ENCODE results near the gene NCOA1. TPM values are rescaled to one million over a fixed set of nuclear protein-coding genes. Genes with fewer than 3 reads are reported as not detected.

Gene NCOA1
- total RNA-seq, 1 donor from 2014 or later, result 11.0 TPM

DNA sequence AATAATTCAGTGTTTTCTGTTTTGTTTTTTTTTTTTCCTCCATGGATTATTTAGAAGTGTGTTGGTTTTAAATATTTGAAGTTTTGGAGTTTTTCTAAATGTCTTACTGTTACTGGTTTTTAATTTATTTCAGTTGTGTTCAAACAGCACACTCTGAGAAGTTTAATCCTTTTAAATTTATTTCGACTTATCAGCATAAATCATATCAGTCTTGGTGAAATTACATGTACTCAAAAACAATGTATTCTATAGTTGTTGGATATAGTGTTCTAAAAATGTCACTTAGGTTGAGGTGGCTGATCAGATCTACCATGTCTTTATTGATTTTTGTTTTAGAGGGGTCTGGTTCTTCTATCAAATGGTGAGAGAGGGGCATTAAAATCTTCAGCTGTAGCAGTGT lies 134.7 kb downstream of the NCOA1 start:
- DNase-seq (ENCODE audit: low read depth), result no peak
- no peak overlapping the region for H3K4me3 ChIP-seq (ENCODE audit: low read depth, low read length)
- TF ChIP-seq, protein P1, sequence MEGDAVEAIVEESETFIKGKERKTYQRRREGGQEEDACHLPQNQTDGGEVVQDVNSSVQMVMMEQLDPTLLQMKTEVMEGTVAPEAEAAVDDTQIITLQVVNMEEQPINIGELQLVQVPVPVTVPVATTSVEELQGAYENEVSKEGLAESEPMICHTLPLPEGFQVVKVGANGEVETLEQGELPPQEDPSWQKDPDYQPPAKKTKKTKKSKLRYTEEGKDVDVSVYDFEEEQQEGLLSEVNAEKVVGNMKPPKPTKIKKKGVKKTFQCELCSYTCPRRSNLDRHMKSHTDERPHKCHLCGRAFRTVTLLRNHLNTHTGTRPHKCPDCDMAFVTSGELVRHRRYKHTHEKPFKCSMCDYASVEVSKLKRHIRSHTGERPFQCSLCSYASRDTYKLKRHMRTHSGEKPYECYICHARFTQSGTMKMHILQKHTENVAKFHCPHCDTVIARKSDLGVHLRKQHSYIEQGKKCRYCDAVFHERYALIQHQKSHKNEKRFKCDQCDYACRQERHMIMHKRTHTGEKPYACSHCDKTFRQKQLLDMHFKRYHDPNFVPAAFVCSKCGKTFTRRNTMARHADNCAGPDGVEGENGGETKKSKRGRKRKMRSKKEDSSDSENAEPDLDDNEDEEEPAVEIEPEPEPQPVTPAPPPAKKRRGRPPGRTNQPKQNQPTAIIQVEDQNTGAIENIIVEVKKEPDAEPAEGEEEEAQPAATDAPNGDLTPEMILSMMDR (conservative IDR thresholded peaks at IDR 0.05; ENCODE audit: low read depth, low read length), result no peak

DNA sequence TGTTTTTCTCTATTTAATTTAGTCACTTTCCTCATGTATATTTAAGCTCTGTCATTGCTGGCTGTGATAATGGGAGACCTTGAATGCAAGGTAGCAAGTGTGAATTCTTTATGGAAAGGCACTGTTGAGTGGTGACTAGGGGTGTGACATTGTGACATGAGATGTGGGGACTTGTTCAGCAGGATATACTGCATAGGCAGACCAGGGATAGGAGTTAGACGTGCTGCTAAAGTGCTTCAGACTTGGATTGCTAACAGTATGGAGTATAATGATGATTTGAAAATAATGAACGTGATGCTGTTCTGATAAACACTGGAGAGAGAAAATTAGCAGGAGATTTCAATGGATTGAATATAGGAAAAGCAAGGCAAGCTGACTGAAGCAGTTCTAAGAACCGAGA lies 135.1 kb downstream of the NCOA1 start:
- TF ChIP-seq, protein P1 (conservative IDR thresholded peaks at IDR 0.05; ENCODE audit: low read depth, low read length), result no peak
- DNase-seq (ENCODE audit: low read depth), result no peak
- H3K4me3 ChIP-seq (ENCODE audit: low read depth, low read length), result no peak overlapping the region

DNA sequence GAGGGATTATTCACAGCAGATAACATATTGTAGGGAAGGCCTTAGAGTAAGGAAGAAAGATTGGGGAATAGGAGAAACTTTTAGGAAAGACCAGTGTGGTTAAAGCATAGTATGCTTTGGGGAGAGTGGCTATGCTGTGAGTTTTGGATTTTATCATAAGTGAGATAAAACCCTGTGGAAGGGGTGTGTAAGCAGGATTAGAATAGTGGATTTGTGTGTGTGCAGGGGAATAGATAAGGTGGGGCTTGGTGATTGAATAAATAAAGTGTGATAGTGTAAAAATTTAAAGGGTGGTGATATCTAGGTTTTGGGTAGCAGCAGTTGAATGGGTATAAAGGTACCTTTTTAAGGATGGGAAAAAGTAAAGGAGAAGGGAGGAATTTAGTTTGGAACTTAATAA lies 137.7 kb downstream of the NCOA1 start:
- TF ChIP-seq, protein P1 (conservative IDR thresholded peaks at IDR 0.05; ENCODE audit: low read depth, low read length), result no peak
- no peak overlapping the region for H3K4me3 ChIP-seq (ENCODE audit: low read depth, low read length)
- no peak for DNase-seq (ENCODE audit: low read depth)

DNA sequence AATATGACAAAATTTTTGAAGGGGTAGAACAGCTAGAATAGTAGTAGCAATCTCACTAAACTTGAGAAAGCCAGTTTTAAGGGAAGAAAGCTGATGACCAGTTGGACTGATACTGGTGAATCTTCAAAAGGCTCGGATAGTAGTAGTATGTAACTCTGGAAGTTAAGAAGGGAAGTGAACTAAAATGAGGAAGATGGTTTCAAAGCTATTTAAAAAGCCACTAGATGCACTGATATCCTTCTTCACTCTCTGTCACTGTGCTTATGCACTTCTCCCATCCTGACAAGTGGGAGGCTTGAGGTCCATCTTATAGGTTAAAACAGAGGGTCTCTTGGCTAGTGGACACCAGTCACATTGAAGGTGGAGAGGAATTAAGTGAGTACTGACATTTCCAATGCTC lies 141.1 kb downstream of the NCOA1 start:
- no peak overlapping the region for H3K4me3 ChIP-seq (ENCODE audit: low read depth, low read length)
- TF ChIP-seq, protein P1 (conservative IDR thresholded peaks at IDR 0.05; ENCODE audit: low read depth, low read length), result no peak
- DNase-seq (ENCODE audit: low read depth), result no peak

DNA sequence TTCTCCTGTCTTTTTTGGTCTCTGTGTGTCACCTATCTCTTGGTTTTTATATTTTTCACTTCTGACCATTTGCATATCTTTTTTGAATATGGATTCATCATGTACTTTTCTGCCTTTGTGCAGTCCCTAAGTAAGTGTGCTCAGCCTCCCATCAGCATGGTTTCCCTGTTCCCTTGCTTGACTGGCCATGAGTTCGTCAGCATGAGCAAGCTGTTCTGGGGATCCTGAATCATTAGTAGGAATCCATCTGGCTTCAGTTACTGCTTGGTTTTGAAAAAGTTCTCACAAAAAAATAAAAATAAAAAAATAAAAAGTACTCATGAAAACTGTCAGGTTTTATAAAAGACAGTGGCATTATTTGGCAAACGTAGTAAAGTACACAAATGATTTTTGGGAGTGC lies 144.1 kb downstream of the NCOA1 start:
- DNase-seq (ENCODE audit: low read depth), result peak; percentile 20
- TF ChIP-seq, protein P1 (conservative IDR thresholded peaks at IDR 0.05; ENCODE audit: low read depth, low read length), result no peak
- no peak overlapping the region for H3K4me3 ChIP-seq (ENCODE audit: low read depth, low read length)

DNA sequence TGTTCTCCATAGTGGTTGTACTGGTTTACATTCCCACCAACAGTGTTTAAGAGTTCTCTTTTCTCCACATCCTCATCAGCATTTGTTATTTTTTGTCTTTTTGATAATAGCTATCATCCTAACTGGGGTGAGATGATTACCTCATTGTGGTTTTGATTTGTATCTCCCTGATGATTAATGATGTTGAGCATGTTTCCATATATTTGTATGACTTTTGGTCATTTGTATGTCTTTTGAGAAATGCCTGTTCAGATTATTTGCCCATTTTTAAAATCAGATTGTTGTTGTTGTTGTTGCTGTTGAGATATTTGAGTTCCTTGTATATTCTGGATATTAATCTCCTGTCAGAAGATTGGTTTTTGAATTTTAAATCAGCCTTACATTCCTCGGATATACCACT lies 147.5 kb downstream of the NCOA1 start:
- H3K4me3 ChIP-seq (ENCODE audit: low read depth, low read length), result no peak overlapping the region
- TF ChIP-seq, protein P1 (conservative IDR thresholded peaks at IDR 0.05; ENCODE audit: low read depth, low read length), result no peak
- DNase-seq (ENCODE audit: low read depth), result no peak

DNA sequence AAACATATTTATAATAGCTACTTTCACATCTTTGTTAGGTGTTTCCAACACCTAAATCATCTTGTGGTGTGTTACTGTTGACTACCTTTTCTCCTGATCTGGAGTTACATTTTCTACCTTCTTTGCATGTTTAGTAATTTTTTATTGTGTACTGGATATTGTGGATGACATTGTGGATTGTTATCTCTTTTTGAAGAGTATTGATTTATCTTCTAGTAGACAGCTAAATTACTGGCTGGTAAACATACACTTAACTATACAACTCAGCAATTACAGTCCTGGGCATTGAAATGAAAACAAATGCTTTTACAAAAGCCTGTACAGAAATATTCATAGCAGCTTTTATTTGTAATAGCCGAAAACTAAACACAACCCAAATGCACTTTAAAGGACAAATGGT lies 151.3 kb downstream of the NCOA1 start:
- DNase-seq (ENCODE audit: low read depth), result no peak
- TF ChIP-seq, protein P1 (conservative IDR thresholded peaks at IDR 0.05; ENCODE audit: low read depth, low read length), result no peak
- no peak overlapping the region for H3K4me3 ChIP-seq (ENCODE audit: low read depth, low read length)

Data from epithelial cell of proximal tubule (primary cell).